HepG2 (cell line): ENCODE data around the gene TENT4B. TPM values are rescaled to one million over a fixed set of nuclear protein-coding genes. Genes with fewer than 3 reads are reported as not detected.

Experiments
- ATAC-seq: fragments of 200-7000 bp; cut with Tn5 transposase; 3 replicates; pipeline ENCODE4 v1.9.1; 2020; ENCODE audit warnings: mild to moderate bottlenecking, moderate library complexity
- BruUV-seq: library from RNA; stranded (reverse); fragments of 400-500 nt; replicated peaks from 2 replicates; lab custom pipeline; 2021; lab: Mats Ljungman, UMichigan
- CTCF ChIA-PET: fragments of 300-600 bp; formaldehyde crosslinking; extraction: SDS; loops from one replicate; lab custom pipeline; 2021; ENCODE audit warnings: low total read pairs, inconsistent platforms, low intra/inter-chr PET ratio; lab: Yijun Ruan, JAX
- POLR2A ChIA-PET: fragments of 350-600 bp; sonication (Branson Sonifier 250); formaldehyde crosslinking; loops from one replicate; lab custom pipeline; 2020; ENCODE audit warnings: antibody characterized with exemption, inconsistent platforms; lab: Yijun Ruan, JAX
- DNase-seq: peaks from one replicate; pipeline ENCODE4 v3.0.0-alpha.2; 2015; ENCODE audit warnings: low spot score
- FAIRE-seq: peaks from 3 replicates; lab custom pipeline; 2011; peaks lifted over from hg19 to GRCh38; lab: Jason Lieb, UNC
- H2AFZ ChIP-seq: one replicate; pipeline ENCODE4 v1.6.1; 2011; ENCODE audit warnings: low read length, inconsistent platforms
- H3K27ac ChIP-seq: fragments of 300-600 bp; 3 replicates; pipeline ENCODE4 v1.8.0; 2011; ENCODE audit warnings: mixed run types, mild to moderate bottlenecking, mixed read lengths, low read length, inconsistent platforms; ENCODE audit not compliant: insufficient read depth; ENCODE audit errors: extremely low read length
- H3K27me3 ChIP-seq, 2 experiments: fragments of 200-600 bp in 1 of 2; 2 replicates in 1 of 2; 3 replicates in 1 of 2; pipeline versions ENCODE4 v1.6.0 to v1.8.0; 2011; ENCODE audit warnings: low read length in 2 of 2, mild to moderate bottlenecking in 2 of 2, moderate library complexity in 2 of 2, inconsistent platforms in 1 of 2; ENCODE audit not compliant: insufficient read depth in 2 of 2, control insufficient read depth in 1 of 2
- H3K36me3 ChIP-seq, 2 experiments: fragments of 200-600 bp in 1 of 2; replicated peaks in 1 of 2; 2 replicates in 1 of 2; 3 replicates in 1 of 2; pipeline versions ENCODE4 v1.5.1 to v1.8.0; 2011; ENCODE audit warnings: low read length in 2 of 2, inconsistent platforms in 1 of 2; ENCODE audit not compliant: insufficient read depth in 2 of 2, control insufficient read depth in 1 of 2
- H3K4me1 ChIP-seq: 2 replicates; pipeline ENCODE4 v1.5.1; 2012; ENCODE audit warnings: low read length, inconsistent platforms; ENCODE audit not compliant: insufficient read depth
- H3K4me2 ChIP-seq: 2 replicates; pipeline ENCODE4 v1.6.0; 2011; ENCODE audit warnings: low read depth, low read length, inconsistent platforms
- H3K4me3 ChIP-seq, 3 experiments: fragments of 200-600 bp in 1 of 3; sonication (generic), shearing (Covaris generic) in 1 of 3; replicated peaks in 1 of 3; 2 replicates each; pipeline ENCODE4 v1.5.1; 2011 to 2016; ENCODE audit warnings: low read length in 3 of 3, inconsistent platforms in 2 of 3, low read depth in 2 of 3, mild to moderate bottlenecking in 2 of 3, control low read depth in 1 of 3, mixed read lengths in 1 of 3; ENCODE audit not compliant: insufficient read depth in 1 of 3
- H3K79me2 ChIP-seq: one replicate; pipeline ENCODE4 v1.6.1; 2011; ENCODE audit warnings: low read length, inconsistent platforms; ENCODE audit not compliant: insufficient read depth
- H3K9ac ChIP-seq: 2 replicates; pipeline ENCODE4 v1.6.0; 2011; ENCODE audit warnings: mild to moderate bottlenecking, low read depth, low read length, inconsistent platforms; ENCODE audit not compliant: insufficient read depth
- H3K9me3 ChIP-seq: 2 replicates; pipeline ENCODE4 v1.5.1; 2012; ENCODE audit warnings: mild to moderate bottlenecking, low read length
- H4K20me1 ChIP-seq: 2 replicates; pipeline ENCODE4 v1.6.0; 2011; ENCODE audit warnings: inconsistent platforms, mild to moderate bottlenecking, low read length, moderate library complexity; ENCODE audit not compliant: insufficient read depth
- FOXO4 ChIP-seq: sonication (generic); formaldehyde crosslinking; conservative IDR thresholded peaks from 2 replicates; pipeline ENCODE4 v1.8.1; 2023; ENCODE audit warnings: missing genetic modification reagents
- MEF2D ChIP-seq: sonication (generic); formaldehyde crosslinking; IDR thresholded peaks from 2 replicates; pipeline ENCODE4 v1.5.1; 2020; ENCODE audit warnings: mild to moderate bottlenecking, missing genetic modification reagents
- SALL1 ChIP-seq: sonication (generic); formaldehyde crosslinking; IDR thresholded peaks from 2 replicates; pipeline ENCODE4 v1.8.0; 2022; ENCODE audit warnings: mild to moderate bottlenecking, missing genetic modification reagents
- SIN3A ChIP-seq: IDR thresholded peaks from 2 replicates; pipeline ENCODE4 v1.6.1; 2011; ENCODE audit warnings: low read depth, mild to moderate bottlenecking, control low read depth, low read length, borderline replicate concordance
- SMARCC2 ChIP-seq: fragments of 450-650 bp; IDR thresholded peaks from 2 replicates; pipeline ENCODE4 v1.6.1; 2017; ENCODE audit warnings: antibody characterized with exemption, mild to moderate bottlenecking
- ZBTB14 ChIP-seq: sonication (generic); formaldehyde crosslinking; IDR thresholded peaks from 2 replicates; pipeline ENCODE4 v1.4.0; 2020; ENCODE audit warnings: missing genetic modification reagents
- ZBTB44 ChIP-seq: sonication (generic); formaldehyde crosslinking; IDR thresholded peaks from 2 replicates; pipeline ENCODE4 v1.4.0; 2020; ENCODE audit warnings: missing genetic modification reagents
- ZFP82 ChIP-seq: sonication (generic); formaldehyde crosslinking; IDR thresholded peaks from 2 replicates; pipeline ENCODE4 v1.5.1; 2020; ENCODE audit warnings: mild to moderate bottlenecking, missing genetic modification reagents, borderline replicate concordance
- ZNF292 ChIP-seq: sonication (generic); formaldehyde crosslinking; IDR thresholded peaks from 2 replicates; pipeline ENCODE4 v1.8.1; 2022; ENCODE audit warnings: mild to moderate bottlenecking, low read depth, missing genetic modification reagents, borderline replicate concordance
- ZNF432 ChIP-seq: sonication (generic); formaldehyde crosslinking; IDR thresholded peaks from 2 replicates; pipeline ENCODE4 v1.5.0; 2020; ENCODE audit warnings: missing genetic modification reagents, mild to moderate bottlenecking, borderline replicate concordance
- ZNF547 ChIP-seq: sonication (generic); formaldehyde crosslinking; IDR thresholded peaks from 2 replicates; pipeline ENCODE4 v1.5.1; 2020; ENCODE audit warnings: mild to moderate bottlenecking, missing genetic modification reagents
- WGBS: methylation state at CpG from one replicate; pipeline ENCODE4 v1.1.6; 2017; ENCODE audit warnings: low lambda C conversion rate; 5-methylcytosine and 5-hydroxymethylcytosine counted together
- in situ Hi-C: cut with HindIII; loops from 2 replicates; pipeline ENCODE4 v1.10.0; 2017; ENCODE audit warnings: low pct_unique_long_range_greater_than_20kb; ENCODE audit not compliant: extremely low pct_ligation_motif_present
- intact Hi-C: fragments of 100-400 bp; cut with micrococcal nuclease; formaldehyde crosslinking; loops from one replicate; pipeline ENCODE4 v1.10.0; 2022; ENCODE audit not compliant: unreplicated experiment
- polyA plus RNA-seq, 8 experiments: library from polyadenylated mRNA; depleted of rRNA in 3 of 8; stranded (reverse) in 7 of 8; unstranded in 1 of 8; fragments of >200 nt; fragmentation: Illumina TruSeq in 4 of 8; extraction: Trizol in 4 of 8; gene quantifications; 2 replicates each; pipeline versions ENCODE4 v1.2.1 to v1.2.3, GENCODE V29; 2011 to 2016; ENCODE audit warnings: low read depth in 4 of 8, missing spikeins in 1 of 8, mixed read lengths in 1 of 8; ENCODE audit not compliant: insufficient read depth in 1 of 8
- total RNA-seq, 5 experiments: library from RNA; depleted of rRNA; stranded (reverse); fragments of >200 nt; fragmentation: Illumina TruSeq; extraction: Trizol; gene quantifications; 2 replicates each; pipeline ENCODE4 v1.2.3, GENCODE V29; 2016; ENCODE audit warnings: low read depth in 1 of 5

TENT4B gene
- total and polyA plus RNA-seq, 2 of the 13 experiments (the other 11 are each of a cell fraction or from before 2014, with no cell fraction given) = 15.0 to 32.8 TPM

DNA sequence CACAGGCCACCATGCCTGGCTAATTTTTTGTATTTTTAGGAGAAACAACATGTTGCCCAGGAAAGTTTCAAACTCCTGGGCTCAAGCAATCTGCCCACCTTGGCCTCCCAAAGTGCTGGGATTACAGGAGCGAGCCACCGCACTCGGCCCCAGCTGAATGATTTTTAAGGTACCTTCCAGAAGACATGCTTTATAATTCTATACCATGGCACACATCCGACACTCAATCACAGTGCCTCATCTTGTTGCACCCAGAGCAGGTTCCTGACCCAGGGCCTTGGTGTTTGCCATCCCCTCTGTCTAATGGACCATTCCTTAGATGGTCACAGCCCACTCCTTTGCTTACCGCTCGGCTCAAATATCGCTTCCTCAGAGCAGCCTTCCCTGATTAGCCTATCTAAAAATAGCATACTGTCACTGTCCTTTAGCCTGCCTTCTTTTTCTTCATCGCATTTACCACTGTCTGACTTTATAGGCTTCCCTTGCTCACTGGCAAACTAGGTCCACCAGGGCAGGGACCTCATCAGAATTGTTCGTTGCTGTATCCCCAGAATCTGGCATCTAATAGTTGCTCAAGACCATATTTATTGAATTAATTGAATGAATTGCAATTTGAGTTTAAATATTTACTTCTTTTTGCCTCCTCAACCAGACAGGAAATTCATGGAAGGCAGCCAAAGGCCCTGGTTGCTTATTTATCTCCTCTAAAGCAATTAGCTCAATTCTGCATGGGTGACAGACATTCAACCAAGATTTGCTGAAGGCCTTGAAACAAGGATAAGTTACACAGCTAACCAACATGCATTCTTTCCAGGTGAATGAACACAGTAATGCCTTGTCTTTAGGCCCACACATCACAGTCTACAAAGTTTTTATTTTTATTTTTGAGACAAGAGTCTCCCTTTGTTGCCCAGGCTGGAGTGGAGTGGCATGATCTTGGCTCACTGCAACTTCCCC is 6.3 kb upstream of the TENT4B start:
- 43% methylated on average over 9 of the region's 9 CpGs for WGBS
- no peaks in the 10 kb centered on the region for H3K9me3 ChIP-seq
- intact Hi-C loops (no loop called here), in situ Hi-C loops (no loop called here)
- H3K4me1 ChIP-seq = peaks cover 34% of the 10 kb centered on the region
- no peaks in the 10 kb centered on the region for H3K36me3 ChIP-seq
- H3K27ac ChIP-seq = no peak overlapping the region
- peaks cover 0 to 4% of the 10 kb centered on the region in 2 experiments; a peak in 1 of 5 replicates for H3K27me3 ChIP-seq
- H3K79me2 ChIP-seq = no peaks in the 10 kb centered on the region
- DNase-seq = no peak
- H4K20me1 ChIP-seq = no peaks in the 10 kb centered on the region
- 0 out of 6 replicates have a peak overlapping the region, but pooled peaks of 1 of the 3 experiments have one; percentile 19 for H3K4me3 ChIP-seq
- no peak overlapping the region for H2AFZ ChIP-seq
- no TSS peak for BruUV-seq
- H3K9ac ChIP-seq = no peak overlapping the region
- TF ChIP-seq ZNF547 (CRISPR knock-in tag) = no peak
- no peak for TF ChIP-seq ZBTB44
- 0 out of 2 replicates have a peak, but pooled peaks have one; percentile 15 for TF ChIP-seq FOXO4 (CRISPR knock-in tag)
- 0 out of 2 replicates have a peak, but pooled peaks have one; percentile 25 for TF ChIP-seq MEF2D
- no peak for TF ChIP-seq SIN3A
- TF ChIP-seq ZNF432 (CRISPR knock-in tag) = no peak
- no peak for TF ChIP-seq SALL1
- TF ChIP-seq ZNF292 (CRISPR knock-in tag) = 0 out of 2 replicates have a peak, but pooled peaks have one; percentile 51
- TF ChIP-seq ZFP82 (CRISPR knock-in tag) = no peak
- TF ChIP-seq SMARCC2 = no peak
- TF ChIP-seq ZBTB14 (CRISPR knock-in tag) = no peak
- TF ChIP-seq, all 625 proteins: peak for 3
- POLR2A ChIA-PET = no interaction called here
- FAIRE-seq (no peak), ATAC-seq (peak; percentile 36)
- H3K4me2 ChIP-seq = peak overlapping the region; percentile 16; the same call in 1 of the 2 replicates
- CTCF ChIA-PET = no interaction called here
